K562 (cell line): Measurements from ENCODE around the gene SMCHD1. TPM values are rescaled to one million over a fixed set of nuclear protein-coding genes. Genes with fewer than 3 reads are reported as not detected.
A peak's percentile ranks its signal among the peaks of the same experiment; 100 is the strongest.

Experiments
- AFF1 ChIP-seq, 2 experiments: fragments of 450-650 bp; IDR thresholded peaks; 2 replicates each; pipeline ENCODE4 v1.6.1; 2018; ENCODE audit warnings: mild to moderate bottlenecking in 2 of 2, low read depth in 1 of 2; ENCODE audit not compliant: partially characterized antibody in 2 of 2
- CAMTA2 ChIP-seq: fragments of 250-450 bp; sonication (Bioruptor Pico); conservative IDR thresholded peaks from 2 replicates; pipeline ENCODE4 v1.5.1; 2022
- HDAC3 ChIP-seq: fragments of 450-650 bp; IDR thresholded peaks from 2 replicates; pipeline ENCODE4 v1.6.1; 2018; ENCODE audit warnings: borderline replicate concordance, mild to moderate bottlenecking, moderate library complexity; ENCODE audit not compliant: partially characterized antibody
- HSF4 ChIP-seq: fragments of 250-450 bp; sonication (Bioruptor Pico); IDR thresholded peaks from 2 replicates; pipeline ENCODE4 v2.1.2; 2022; ENCODE audit warnings: mild to moderate bottlenecking, moderate library complexity, borderline replicate concordance
- NFE2L1 ChIP-seq: fragments of 450-650 bp; IDR thresholded peaks from 2 replicates; pipeline ENCODE4 v1.6.1; 2016; ENCODE audit warnings: missing genetic modification characterization, low read depth, mild to moderate bottlenecking, missing compliant biosample characterization, moderate library complexity, borderline replicate concordance
- SP1 ChIP-seq: sonication (generic); formaldehyde crosslinking; IDR thresholded peaks from 2 replicates; pipeline ENCODE4 v1.8.1; 2022; ENCODE audit warnings: mild to moderate bottlenecking, missing genetic modification reagents
- SP2 ChIP-seq: IDR thresholded peaks from 2 replicates; pipeline ENCODE4 v1.6.1; 2011; ENCODE audit warnings: mild to moderate bottlenecking, low read depth, low read length, moderate library complexity; ENCODE audit not compliant: poor library complexity, severe bottlenecking; ENCODE audit errors: extremely low read depth
- WHSC1 ChIP-seq: IDR thresholded peaks from one replicate; pipeline ENCODE4 v1.6.1; 2012; ENCODE audit warnings: low read length, control low read depth, inconsistent platforms
- ZBTB12 ChIP-seq: fragments of 250-450 bp; sonication (Bioruptor Pico); IDR thresholded peaks from 2 replicates; pipeline ENCODE4 v1.4.0; 2020
- ZFX ChIP-seq: sonication (generic); formaldehyde crosslinking; IDR thresholded peaks from 2 replicates; pipeline ENCODE4 v1.8.0; 2022; ENCODE audit warnings: mild to moderate bottlenecking, missing genetic modification reagents, moderate library complexity
- ZNF583 ChIP-seq: fragments of 250-450 bp; sonication (Bioruptor Pico); IDR thresholded peaks from 2 replicates; pipeline ENCODE4 v1.4.0; 2020
- polyA plus RNA-seq, 8 experiments: library from polyadenylated mRNA; depleted of rRNA in 4 of 8; stranded (reverse) in 5 of 8; unstranded in 3 of 8; fragments of >200 nt; fragmentation: Nextera tagmentation in 2 of 8; fragmentation: Illumina TruSeq in 1 of 8; extraction: Ambion mirVana in 2 of 8; extraction: Trizol in 1 of 8; gene quantifications; 2 replicates each; pipeline versions ENCODE4 v1.2.1 to v1.2.3, GENCODE V29; 2011 to 2014; ENCODE audit warnings: inconsistent platforms in 1 of 8, missing spikeins in 1 of 8
- total RNA-seq, 7 experiments: library from RNA; depleted of rRNA in 6 of 7; stranded (reverse); fragments of >200 nt in 6 of 7; fragmentation: Illumina TruSeq in 2 of 7; extraction: Trizol in 2 of 7; gene quantifications; 2 replicates each; pipeline versions ENCODE4 v1.2.1 to v1.2.3, GENCODE V29; 2011 to 2021; ENCODE audit warnings: low replicate concordance in 1 of 7
- TF ChIP-seq, protein P1 (sequence below): fragments of 450-650 bp; IDR thresholded peaks from 2 replicates; pipeline ENCODE4 v1.6.1; 2016; ENCODE audit warnings: borderline replicate concordance
- TF ChIP-seq, protein P2 (sequence below): sonication (generic); formaldehyde crosslinking; IDR thresholded peaks from 2 replicates; pipeline ENCODE4 v1.8.0; 2023; ENCODE audit warnings: mild to moderate bottlenecking, missing genetic modification reagents
- TF ChIP-seq, protein P3 (sequence below): sonication (generic); formaldehyde crosslinking; IDR thresholded peaks from 2 replicates; pipeline ENCODE4 v1.8.1; 2023; ENCODE audit warnings: mild to moderate bottlenecking, missing genetic modification reagents, moderate library complexity

Gene SMCHD1
- total and polyA plus RNA-seq, 9 of the 15 experiments (the other 6 are each of a cell fraction or from before 2014, with no cell fraction given) = 6.3 to 144 (median 72.7) TPM

- TF ChIP-seq AFF1 (IDR thresholded peaks at IDR 0.05; ENCODE audit: low read depth in 1 of 2, partially characterized antibody in 2 of 2) = peak in 1 of 2 experiments; percentile 26
- TF ChIP-seq HDAC3 = no peak
- TF ChIP-seq WHSC1 = no peak
- TF ChIP-seq ZFX (CRISPR knock-in tag) = no peak
- TF ChIP-seq NFE2L1 (tag) = no peak
- no peak for TF ChIP-seq SP1 (CRISPR knock-in tag)
- no peak for TF ChIP-seq HSF4 (CRISPR knock-in tag)
- no peak for TF ChIP-seq ZBTB12 (CRISPR knock-in tag)
- TF ChIP-seq, protein P1, sequence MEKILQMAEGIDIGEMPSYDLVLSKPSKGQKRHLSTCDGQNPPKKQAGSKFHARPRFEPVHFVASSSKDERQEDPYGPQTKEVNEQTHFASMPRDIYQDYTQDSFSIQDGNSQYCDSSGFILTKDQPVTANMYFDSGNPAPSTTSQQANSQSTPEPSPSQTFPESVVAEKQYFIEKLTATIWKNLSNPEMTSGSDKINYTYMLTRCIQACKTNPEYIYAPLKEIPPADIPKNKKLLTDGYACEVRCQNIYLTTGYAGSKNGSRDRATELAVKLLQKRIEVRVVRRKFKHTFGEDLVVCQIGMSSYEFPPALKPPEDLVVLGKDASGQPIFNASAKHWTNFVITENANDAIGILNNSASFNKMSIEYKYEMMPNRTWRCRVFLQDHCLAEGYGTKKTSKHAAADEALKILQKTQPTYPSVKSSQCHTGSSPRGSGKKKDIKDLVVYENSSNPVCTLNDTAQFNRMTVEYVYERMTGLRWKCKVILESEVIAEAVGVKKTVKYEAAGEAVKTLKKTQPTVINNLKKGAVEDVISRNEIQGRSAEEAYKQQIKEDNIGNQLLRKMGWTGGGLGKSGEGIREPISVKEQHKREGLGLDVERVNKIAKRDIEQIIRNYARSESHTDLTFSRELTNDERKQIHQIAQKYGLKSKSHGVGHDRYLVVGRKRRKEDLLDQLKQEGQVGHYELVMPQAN = no peak
- TF ChIP-seq CAMTA2 (CRISPR knock-in tag) = no peak
- TF ChIP-seq ZNF583 (CRISPR knock-in tag) = peak; percentile 16; the same call in 1 of the 2 replicates
- TF ChIP-seq SP2 = no peak
- TF ChIP-seq, protein P2, sequence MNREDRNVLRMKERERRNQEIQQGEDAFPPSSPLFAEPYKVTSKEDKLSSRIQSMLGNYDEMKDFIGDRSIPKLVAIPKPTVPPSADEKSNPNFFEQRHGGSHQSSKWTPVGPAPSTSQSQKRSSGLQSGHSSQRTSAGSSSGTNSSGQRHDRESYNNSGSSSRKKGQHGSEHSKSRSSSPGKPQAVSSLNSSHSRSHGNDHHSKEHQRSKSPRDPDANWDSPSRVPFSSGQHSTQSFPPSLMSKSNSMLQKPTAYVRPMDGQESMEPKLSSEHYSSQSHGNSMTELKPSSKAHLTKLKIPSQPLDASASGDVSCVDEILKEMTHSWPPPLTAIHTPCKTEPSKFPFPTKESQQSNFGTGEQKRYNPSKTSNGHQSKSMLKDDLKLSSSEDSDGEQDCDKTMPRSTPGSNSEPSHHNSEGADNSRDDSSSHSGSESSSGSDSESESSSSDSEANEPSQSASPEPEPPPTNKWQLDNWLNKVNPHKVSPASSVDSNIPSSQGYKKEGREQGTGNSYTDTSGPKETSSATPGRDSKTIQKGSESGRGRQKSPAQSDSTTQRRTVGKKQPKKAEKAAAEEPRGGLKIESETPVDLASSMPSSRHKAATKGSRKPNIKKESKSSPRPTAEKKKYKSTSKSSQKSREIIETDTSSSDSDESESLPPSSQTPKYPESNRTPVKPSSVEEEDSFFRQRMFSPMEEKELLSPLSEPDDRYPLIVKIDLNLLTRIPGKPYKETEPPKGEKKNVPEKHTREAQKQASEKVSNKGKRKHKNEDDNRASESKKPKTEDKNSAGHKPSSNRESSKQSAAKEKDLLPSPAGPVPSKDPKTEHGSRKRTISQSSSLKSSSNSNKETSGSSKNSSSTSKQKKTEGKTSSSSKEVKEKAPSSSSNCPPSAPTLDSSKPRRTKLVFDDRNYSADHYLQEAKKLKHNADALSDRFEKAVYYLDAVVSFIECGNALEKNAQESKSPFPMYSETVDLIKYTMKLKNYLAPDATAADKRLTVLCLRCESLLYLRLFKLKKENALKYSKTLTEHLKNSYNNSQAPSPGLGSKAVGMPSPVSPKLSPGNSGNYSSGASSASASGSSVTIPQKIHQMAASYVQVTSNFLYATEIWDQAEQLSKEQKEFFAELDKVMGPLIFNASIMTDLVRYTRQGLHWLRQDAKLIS (CRISPR knock-in tag) = no peak
- TF ChIP-seq, protein P3, sequence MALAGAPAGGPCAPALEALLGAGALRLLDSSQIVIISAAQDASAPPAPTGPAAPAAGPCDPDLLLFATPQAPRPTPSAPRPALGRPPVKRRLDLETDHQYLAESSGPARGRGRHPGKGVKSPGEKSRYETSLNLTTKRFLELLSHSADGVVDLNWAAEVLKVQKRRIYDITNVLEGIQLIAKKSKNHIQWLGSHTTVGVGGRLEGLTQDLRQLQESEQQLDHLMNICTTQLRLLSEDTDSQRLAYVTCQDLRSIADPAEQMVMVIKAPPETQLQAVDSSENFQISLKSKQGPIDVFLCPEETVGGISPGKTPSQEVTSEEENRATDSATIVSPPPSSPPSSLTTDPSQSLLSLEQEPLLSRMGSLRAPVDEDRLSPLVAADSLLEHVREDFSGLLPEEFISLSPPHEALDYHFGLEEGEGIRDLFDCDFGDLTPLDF (CRISPR knock-in tag) = no peak
These were observed 51.4 kb downstream of the SMCHD1 start (continued) for GRCh38 chr18:2706903-2707302.
